SU-DHL-6 (cell line): ENCODE measurements around the gene CCNL1.
A peak's percentile ranks its signal among the peaks of the same experiment; 100 is the strongest.

ENCODE experiments used
- H2AFZ ChIP-seq: fragments of 200-600 bp; sonication (generic); 2 replicates; pipeline ENCODE4 v1.6.1; 2014; ENCODE audit warnings: low read depth, mild to moderate bottlenecking, moderate library complexity, mixed read lengths, antibody characterized with exemption, low read length; ENCODE audit not compliant: severe bottlenecking
- H3F3A ChIP-seq: fragments of 200-600 bp; shearing (Covaris generic); 2 replicates; pipeline ENCODE4 v1.6.0; 2016; ENCODE audit warnings: antibody characterized with exemption, mild to moderate bottlenecking; ENCODE audit not compliant: insufficient read depth
- H3K27ac ChIP-seq: fragments of 200-600 bp; sonication (generic); 2 replicates; pipeline ENCODE4 v1.5.1; 2016; ENCODE audit warnings: low read depth, mild to moderate bottlenecking, low read length, moderate library complexity, mixed read lengths
- H3K27me3 ChIP-seq: fragments of 200-600 bp; sonication (generic), shearing (Covaris generic); 2 replicates; pipeline ENCODE4 v1.6.0; 2014; ENCODE audit warnings: mild to moderate bottlenecking, low read length
- H3K36me3 ChIP-seq: fragments of 200-600 bp; sonication (generic); 2 replicates; pipeline ENCODE4 v1.6.1; 2014; ENCODE audit warnings: mild to moderate bottlenecking, low read length, mixed read lengths
- H3K4me2 ChIP-seq: fragments of 300-600, 200-600 bp; shearing (Covaris generic), sonication (generic); 2 replicates; pipeline ENCODE4 v1.6.0; 2014; ENCODE audit warnings: low read length, low read depth, mild to moderate bottlenecking; ENCODE audit not compliant: poor library complexity, severe bottlenecking
- H3K4me3 ChIP-seq: fragments of 200-600 bp; sonication (generic); 2 replicates; pipeline ENCODE4 v1.5.1; 2014; ENCODE audit warnings: antibody characterized with exemption, low read length, mild to moderate bottlenecking, mixed read lengths; ENCODE audit not compliant: insufficient read depth, poor library complexity, severe bottlenecking
- H3K79me2 ChIP-seq: fragments of 200-600 bp; sonication (generic); 2 replicates; pipeline ENCODE4 v1.6.1; 2014; ENCODE audit warnings: mild to moderate bottlenecking, low read length, moderate library complexity; ENCODE audit not compliant: insufficient read depth
- H3K9ac ChIP-seq: fragments of 200-600 bp; sonication (generic); 2 replicates; pipeline ENCODE4 v1.7.0; 2014; ENCODE audit warnings: mild to moderate bottlenecking, low read length
- H3K9me2 ChIP-seq: fragments of 200-600 bp; sonication (generic); replicated peaks from 2 replicates; pipeline ENCODE4 v1.6.1; 2014; ENCODE audit warnings: low read length; ENCODE audit not compliant: insufficient read depth
- H3K9me3 ChIP-seq: fragments of 200-600 bp; sonication (generic); 2 replicates; pipeline ENCODE4 v1.6.1; 2014; ENCODE audit warnings: low read length, mixed read lengths; ENCODE audit not compliant: insufficient read depth
- H4K20me1 ChIP-seq: fragments of 200-600 bp; sonication (generic); 2 replicates; pipeline ENCODE4 v1.6.1; 2014; ENCODE audit warnings: low read depth, mild to moderate bottlenecking, antibody characterized with exemption, low read length, moderate library complexity, mixed read lengths
- CTCF ChIP-seq: fragments of 200-600 bp; sonication (generic); IDR thresholded peaks from one replicate; pipeline ENCODE4 v1.5.1; 2017; ENCODE audit warnings: antibody characterized with exemption, mild to moderate bottlenecking, low read length, moderate library complexity; ENCODE audit not compliant: insufficient read depth, poor library complexity, severe bottlenecking
- EZH2phosphoT487 ChIP-seq: fragments of 200-600 bp; sonication (generic), shearing (Covaris generic); conservative IDR thresholded peaks from 2 replicates; pipeline ENCODE4 v1.6.1; 2018; ENCODE audit warnings: mild to moderate bottlenecking, antibody characterized with exemption, low read length, moderate library complexity, mixed read lengths

Gene CCNL1

GRCh38 chr3:157159762-157160657, at the start of gene CCNL1:
CCNL1 (minus strand) TSS chr3:157160147; CDS start chr3:157160094, 53 bp downstream.
- Histone ChIP-seq H3K27me3 (no peaks in the 10 kb centered on the region), H3K36me3 (peaks cover 42% of the 10 kb centered on the region), H3K9me3 (no peaks in the 10 kb centered on the region), H4K20me1 (peaks cover 42% of the 10 kb centered on the region), H3K9ac (peak within 1 kb of the TSS; percentile 94), H2AFZ (peak within 1 kb of the TSS; percentile 82), H3K9me2 (no peaks in the 10 kb centered on the region), H3K4me2 (peak within 1 kb of the TSS; percentile 90), H3F3A (peaks cover 28% of the 10 kb centered on the region), H3K27ac (peak within 1 kb of the TSS; percentile 83), H3K4me3 (peak within 1 kb of the TSS; percentile 76), H3K79me2 (peaks cover 54% of the 10 kb centered on the region)
- no peak for TF ChIP-seq EZH2phosphoT487
- no peak for TF ChIP-seq CTCF

- TF ChIP-seq EZH2phosphoT487: no peak
- TF ChIP-seq CTCF: no peak
- Histone ChIP-seq H3K9ac (no peak overlapping the region), H3K9me3 (no peaks in the 10 kb centered on the region), H3K27me3 (no peaks in the 10 kb centered on the region), H3K4me3 (no peak overlapping the region), H3F3A (no peaks in the 10 kb centered on the region), H2AFZ (no peak overlapping the region), H3K4me2 (no peak overlapping the region), H3K27ac (no peak overlapping the region), H3K79me2 (no peaks in the 10 kb centered on the region), H3K9me2 (no peaks in the 10 kb centered on the region), H4K20me1 (no peaks in the 10 kb centered on the region), H3K36me3 (no peaks in the 10 kb centered on the region)
Observed at GRCh38 chr3:157204880-157205279, 44.9 kb upstream of the CCNL1 start.

GRCh38 chr3:157204431-157204830, 44.5 kb upstream of the CCNL1 start:
- no peaks in the 10 kb centered on the region for H3K9me3 ChIP-seq
- no peaks in the 10 kb centered on the region for H3K79me2 ChIP-seq
- no peaks in the 10 kb centered on the region for H3F3A ChIP-seq
- no peak overlapping the region for H3K27ac ChIP-seq
- H3K36me3 ChIP-seq: no peaks in the 10 kb centered on the region
- no peaks in the 10 kb centered on the region for H4K20me1 ChIP-seq
- H3K4me3 ChIP-seq: no peak overlapping the region
- no peak for TF ChIP-seq EZH2phosphoT487
- peak; percentile 39 for TF ChIP-seq CTCF
- no peak overlapping the region for H2AFZ ChIP-seq
- H3K9me2 ChIP-seq: no peaks in the 10 kb centered on the region
- no peak overlapping the region for H3K9ac ChIP-seq
- no peaks in the 10 kb centered on the region for H3K27me3 ChIP-seq
- no peak overlapping the region for H3K4me2 ChIP-seq
